NCI-H748 (cell line): ENCODE measurements around the gene CBFA2T2.
"Not testable (repeated sequence)": the region's sequence is repeated elsewhere in the genome, so short reads cannot be mapped to it uniquely, and the experiment has no call there.

Experiments used
- DNase-seq: peaks from one replicate; lab custom pipeline; 2025; ENCODE audit not compliant: unreplicated experiment; lab: John Stamatoyannopoulos, UW

Gene CBFA2T2

DNA sequence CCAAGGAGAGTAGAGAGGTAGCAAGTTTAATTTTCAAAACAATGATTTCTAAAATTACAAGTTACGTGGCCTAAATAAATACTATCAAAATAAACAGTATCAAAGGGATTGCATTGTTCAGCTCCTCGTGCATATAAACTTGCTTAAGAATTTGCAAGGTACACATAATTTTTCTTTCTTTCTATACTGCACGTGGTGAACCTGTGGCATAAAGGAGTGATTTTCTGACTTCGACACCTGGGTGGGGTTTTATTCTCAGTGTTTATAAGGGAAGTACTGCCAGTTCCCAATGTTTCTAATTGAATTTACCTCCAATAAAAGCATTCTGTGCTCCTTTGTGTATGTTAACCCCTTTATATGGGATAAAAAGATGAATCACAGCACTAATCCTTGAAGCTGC lies 122.1 kb downstream of the CBFA2T2 start:
- DNase-seq, result no peak

GRCh38 chr20:33621717-33622400 lies 132.0 kb downstream of the CBFA2T2 start:
- DNase-seq, result no peak

DNA sequence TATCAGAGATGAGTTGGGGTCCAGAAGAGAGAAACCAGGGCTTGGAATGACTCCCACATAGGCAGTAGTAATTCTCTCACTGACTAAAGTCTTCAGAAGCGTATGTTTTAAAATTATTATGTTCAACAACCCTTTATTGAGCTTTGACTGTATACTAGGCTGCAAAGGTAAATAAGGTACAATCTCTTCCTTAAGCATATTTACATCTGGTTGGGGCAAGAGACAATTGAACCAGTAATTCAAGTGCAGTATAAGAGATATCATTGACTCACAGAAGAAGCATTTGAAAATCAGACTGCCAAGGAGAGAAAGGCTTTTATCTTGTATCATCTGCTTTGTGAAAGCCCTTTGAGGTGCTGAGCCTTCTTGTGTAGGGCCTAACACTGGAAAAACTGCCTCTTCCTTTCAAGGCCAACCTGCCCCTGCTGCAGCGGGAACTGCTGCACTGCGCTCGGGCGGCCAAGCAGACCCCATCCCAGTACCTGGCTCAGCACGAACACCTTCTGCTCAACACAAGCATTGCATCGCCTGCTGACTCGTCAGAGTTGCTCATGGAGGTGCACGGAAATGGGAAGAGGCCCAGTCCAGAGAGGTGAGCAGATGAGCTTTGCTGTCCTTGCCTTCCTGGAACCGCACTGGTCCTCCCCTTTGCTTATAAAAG lies 132.9 kb downstream of the CBFA2T2 start:
- no peak for DNase-seq

DNA sequence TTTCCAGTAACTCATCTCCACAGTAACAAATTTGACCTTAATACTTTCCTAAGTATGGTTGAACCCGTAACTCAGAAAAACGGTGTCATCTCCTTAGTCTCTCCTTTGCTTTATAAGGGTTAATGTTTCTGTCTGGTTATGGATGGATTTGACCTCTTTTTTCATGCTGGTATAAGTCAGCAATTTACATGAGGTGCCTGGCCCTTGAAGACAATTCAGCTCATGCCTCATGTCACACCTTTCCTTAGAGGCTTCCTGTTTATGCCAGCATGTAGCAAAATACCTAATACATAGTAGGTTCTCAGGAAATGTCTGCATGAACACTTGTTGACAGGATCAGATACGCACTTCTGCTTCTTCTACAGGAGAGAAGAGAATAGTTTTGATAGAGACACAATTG lies 134.5 kb downstream of the CBFA2T2 start:
- no peak for DNase-seq

DNA sequence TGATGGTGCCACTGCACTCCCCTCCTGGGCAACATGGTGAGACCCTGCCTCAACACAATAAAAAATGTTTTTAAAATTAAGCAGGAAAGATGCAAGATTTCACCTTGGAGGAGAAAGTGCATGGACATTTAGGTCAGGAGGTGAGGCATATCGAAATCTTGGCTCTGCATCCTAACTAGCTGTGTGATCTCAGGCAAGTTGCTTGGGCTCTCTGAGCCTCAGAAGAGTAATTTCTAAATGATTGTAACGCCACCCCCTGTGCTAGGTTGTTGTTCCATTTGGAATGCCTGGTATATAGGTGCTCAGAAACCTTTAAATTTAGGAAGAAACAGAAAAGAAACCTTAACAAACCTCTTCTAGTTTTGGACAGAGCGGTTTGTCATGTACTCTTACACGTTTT lies 136.3 kb downstream of the CBFA2T2 start:
- DNase-seq, result no peak

- DNase-seq, result no peak
Measured at GRCh38 chr20:33627577-33628216, 137.8 kb downstream of the CBFA2T2 start.

DNA sequence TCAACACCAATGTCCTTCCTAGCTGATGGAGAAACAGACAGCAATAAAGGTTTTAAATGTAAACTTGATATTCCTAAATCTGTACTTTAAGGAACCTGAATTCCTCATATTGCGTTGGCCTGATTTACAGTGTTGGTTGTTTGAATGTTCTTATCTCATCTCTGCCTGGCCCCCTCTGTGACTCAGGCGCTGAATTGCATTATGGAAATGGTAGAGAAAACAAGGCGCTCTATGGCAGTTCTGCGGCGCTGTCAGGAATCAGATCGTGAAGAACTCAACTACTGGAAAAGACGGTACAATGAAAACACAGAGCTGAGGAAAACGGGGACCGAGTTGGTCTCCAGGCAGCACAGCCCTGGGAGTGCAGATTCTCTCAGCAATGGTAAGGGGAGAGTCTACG lies 139.6 kb downstream of the CBFA2T2 start:
- DNase-seq, result no peak

DNA sequence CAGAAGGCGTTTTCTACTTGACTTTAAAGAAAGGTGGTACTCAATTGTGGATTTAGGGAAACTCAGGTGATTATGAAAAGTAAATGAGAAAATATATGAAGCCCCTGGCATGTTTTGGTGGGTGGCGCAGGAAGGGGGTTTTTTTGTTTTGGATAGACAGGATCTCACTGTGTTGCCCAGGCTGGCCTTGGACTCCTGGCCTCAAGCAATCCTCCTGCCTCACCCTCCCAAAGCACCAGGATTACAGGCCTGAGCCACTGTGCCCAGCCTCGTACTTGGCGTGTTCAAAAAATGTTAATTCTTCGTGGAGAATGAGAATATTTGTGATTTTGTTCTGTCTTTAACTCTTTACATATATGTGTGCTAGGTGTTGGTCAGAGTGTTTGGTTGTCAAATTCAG lies 140.1 kb downstream of the CBFA2T2 start:
- DNase-seq, result no peak

DNA sequence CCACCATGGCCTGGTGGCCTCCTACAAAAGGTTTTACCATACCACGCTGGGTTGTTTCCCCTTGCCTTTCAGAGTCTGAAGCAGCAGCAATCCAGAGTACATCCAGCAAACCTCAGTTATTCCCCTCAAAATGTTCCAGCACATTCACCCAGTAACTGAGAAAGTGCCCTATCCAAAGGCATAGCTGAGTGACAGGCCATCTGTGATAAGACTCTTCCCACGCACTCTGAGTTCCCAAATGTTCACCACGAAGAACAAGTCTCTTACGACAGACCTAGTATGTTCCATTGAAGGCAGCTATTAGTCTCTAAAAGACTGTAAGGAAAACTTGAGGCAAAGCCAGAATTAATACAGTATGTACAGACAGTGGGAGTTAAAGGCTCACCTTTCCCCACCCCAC lies 140.6 kb downstream of the CBFA2T2 start:
- DNase-seq, result no peak

- DNase-seq, result not testable (repeated sequence)
Measured at GRCh38 chr20:33631910-33632309, 142.0 kb downstream of the CBFA2T2 start.

GRCh38 chr20:33635341-33635740 lies 145.4 kb downstream of the CBFA2T2 start:
- DNase-seq, result no peak

- no peak for DNase-seq
Measured at GRCh38 chr20:33636776-33637175, 146.9 kb downstream of the CBFA2T2 start.

DNA sequence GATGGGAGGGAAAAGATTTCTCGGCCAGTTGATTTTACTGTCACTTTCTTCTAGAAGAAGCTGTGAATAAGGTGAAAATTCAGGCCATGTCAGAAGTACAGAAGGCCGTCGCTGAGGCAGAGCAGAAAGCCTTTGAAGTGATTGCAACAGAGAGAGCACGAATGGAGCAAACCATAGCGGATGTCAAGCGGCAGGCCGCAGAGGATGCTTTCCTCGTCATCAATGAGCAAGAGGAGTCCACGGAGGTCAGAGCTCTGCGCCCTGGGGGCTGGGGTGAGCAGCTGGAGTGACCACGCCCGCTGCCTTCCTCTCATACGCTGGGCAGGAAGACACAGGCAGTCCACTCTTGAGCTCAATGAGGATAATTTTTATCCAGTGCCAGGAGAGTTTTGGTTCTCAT lies 150.4 kb downstream of the CBFA2T2 start:
- DNase-seq, result no peak

- no peak for DNase-seq
Measured at GRCh38 chr20:33644313-33645071, 154.6 kb downstream of the CBFA2T2 start.

DNA sequence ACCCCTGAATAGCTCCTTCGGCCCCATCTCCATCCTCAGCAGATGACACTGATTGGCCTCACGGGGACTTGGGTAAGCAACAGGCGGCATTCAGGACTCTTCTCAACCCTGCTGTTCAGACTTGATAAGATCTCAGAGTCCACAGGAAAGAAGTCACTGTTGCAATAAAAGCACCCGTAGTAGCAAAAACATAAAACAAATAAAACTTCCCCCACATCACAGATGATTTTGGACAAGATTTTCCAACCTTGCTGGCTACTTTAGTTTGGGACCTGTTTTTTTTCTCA lies 155.1 kb downstream of the CBFA2T2 start:
- no peak for DNase-seq

DNA sequence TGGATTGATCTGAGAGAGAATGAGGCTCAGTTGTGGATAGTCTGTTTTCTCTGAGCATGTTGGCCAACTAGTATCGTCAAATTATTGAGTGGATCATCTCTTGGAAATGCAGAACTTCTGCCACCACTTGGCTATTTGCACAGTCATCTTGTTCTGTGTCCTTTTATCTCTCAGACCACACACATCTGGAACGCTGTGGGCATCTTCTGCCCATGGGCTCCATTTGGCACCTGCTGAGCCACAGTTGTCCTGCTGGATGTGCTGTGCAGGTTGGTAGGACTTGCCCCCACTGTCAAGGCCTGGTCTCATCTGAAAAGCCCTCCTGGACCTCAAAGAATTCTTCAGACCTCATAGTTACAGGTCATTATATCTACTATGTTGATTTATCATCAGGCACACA lies 155.5 kb downstream of the CBFA2T2 start:
- no peak for DNase-seq

DNA sequence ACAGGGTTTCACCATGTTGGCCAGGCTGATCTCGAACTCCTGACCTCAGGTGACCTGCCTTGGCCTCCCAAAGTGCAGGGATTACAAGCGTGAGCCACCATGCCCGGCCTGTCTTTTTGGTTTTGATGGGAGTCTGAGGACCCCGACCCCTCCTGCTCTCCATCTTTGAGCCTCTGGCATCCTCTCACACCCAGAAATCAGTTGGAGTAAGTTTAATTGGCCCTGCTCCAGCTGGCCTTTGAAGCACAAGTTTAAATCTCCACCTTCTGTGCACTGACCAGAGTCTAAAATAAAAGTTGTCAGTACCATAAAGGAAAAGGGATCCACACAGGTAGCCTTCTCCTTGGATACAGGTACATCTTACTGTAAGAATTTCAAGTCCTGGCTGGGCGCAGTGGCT lies 156.3 kb downstream of the CBFA2T2 start:
- DNase-seq, result no peak

- not testable (repeated sequence) for DNase-seq
Measured at GRCh38 chr20:33646959-33647602, 157.2 kb downstream of the CBFA2T2 start.

DNA sequence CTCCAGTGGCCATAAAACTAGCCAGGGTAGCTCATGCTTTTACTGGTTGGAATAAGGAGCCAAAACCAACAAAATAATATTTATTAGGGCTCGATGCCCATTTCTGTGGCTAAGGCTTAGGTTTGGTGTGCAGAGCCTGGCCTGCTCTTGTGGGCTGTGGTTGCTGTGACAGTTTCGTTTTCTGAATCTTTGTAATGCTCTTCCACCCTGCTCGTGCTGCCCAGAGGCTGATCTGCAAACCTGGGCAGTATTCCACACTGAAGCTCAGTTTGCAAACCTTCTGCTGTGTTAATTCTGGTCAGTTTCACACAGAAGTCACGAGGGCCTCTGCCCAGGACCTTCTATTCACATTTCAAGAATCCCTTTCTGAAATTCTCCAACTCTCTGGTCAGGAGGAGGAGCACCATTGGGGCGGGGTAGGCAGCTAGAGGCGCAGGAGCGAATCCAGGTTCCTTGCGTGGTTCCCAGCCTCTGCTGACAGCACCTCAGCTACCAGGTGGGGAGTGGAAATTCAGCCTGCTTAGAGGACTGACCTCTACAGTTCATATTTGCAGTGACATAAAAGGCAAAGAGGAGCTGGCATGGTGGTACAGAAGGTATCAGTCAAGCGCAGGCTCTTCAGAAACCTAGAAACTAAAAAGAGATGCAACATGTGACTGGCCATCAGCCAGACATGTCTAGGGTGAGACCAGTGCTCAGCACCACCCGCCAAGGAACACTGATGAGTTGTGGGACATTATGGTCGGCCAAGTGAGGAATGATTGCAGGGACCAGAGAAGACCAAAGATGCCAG lies 157.9 kb downstream of the CBFA2T2 start:
- no peak for DNase-seq

DNA sequence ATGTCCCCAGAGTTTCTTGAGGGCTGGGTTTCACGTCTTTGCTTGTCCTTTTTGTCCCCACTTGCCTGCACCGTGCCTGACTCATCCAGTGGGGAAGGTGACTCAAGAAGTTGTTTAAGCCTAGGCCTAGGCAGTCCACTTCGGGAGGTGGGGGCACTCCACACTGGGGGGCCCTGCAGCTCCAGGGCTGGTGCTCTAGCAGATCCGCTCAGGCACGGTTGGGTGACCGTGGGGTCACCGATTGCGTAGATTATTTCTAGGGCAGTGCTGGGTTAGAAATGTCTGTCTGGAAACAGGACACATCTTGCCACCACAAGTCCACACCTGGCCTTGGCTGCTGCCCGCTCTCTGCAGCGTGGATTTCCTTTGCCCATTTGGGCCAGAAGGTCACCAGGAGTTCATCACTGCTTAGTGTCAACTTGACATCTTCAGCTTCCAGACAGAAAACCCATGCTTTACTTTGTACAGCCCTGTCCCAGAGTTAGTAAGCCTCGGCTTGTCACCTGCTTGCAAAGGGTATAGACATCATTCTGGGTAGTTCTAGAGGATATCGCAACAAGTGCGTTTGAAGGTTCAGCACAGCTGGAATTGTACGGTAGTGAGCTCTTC lies 158.6 kb downstream of the CBFA2T2 start:
- DNase-seq, result no peak
